ENCODE results near the gene NDRG4.

DNA sequence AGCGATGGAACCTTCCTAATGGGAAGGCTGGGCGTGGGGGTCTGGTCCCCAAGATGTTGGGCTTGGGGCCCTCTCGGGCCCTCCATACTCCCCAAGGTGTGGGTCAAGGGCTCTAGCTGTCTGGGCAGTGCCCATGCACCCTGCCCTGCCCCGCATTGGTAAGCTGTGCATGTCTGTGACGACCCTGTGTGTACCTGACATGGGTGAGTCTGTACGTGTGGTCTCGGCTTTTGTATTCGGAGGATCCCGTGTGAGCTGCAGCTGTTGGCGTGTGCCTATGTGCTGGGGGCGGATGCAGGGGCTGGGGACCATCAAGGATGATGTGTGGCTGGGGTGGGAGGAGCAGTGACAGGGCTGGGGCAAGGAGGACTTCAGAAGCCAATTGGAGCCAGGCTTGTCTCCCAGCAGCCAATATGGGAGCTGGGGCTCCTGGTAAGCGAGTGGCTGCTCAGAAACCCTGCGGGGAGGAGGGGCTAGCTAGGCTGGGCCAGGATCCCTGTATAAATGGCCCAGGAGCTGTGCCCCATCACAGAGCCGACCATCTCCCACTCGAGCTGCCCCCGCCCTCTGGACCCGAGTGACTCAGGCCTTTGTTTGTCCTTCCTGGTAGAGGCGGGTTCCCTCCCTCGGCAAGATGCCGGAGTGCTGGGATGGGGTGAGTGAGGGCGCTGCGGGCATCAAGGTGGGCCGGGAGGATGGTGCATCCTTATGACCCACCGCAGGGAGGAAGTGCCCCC, at the start of gene NDRG4:
- TF ChIP-seq, protein P1, sequence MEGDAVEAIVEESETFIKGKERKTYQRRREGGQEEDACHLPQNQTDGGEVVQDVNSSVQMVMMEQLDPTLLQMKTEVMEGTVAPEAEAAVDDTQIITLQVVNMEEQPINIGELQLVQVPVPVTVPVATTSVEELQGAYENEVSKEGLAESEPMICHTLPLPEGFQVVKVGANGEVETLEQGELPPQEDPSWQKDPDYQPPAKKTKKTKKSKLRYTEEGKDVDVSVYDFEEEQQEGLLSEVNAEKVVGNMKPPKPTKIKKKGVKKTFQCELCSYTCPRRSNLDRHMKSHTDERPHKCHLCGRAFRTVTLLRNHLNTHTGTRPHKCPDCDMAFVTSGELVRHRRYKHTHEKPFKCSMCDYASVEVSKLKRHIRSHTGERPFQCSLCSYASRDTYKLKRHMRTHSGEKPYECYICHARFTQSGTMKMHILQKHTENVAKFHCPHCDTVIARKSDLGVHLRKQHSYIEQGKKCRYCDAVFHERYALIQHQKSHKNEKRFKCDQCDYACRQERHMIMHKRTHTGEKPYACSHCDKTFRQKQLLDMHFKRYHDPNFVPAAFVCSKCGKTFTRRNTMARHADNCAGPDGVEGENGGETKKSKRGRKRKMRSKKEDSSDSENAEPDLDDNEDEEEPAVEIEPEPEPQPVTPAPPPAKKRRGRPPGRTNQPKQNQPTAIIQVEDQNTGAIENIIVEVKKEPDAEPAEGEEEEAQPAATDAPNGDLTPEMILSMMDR (IDR thresholded peaks at IDR 0.05), result no peak
- no peak for TF ChIP-seq POLR2A (IDR thresholded peaks at IDR 0.05)
